AG04449 (cell line): ENCODE data around the gene AVL9.

Source experiments
- CTCF ChIA-PET: fragments of 350-600 bp; formaldehyde crosslinking; extraction: SDS; loops from one replicate; lab custom pipeline; 2021; ENCODE audit warnings: antibody characterized with exemption; lab: Yijun Ruan, JAX
- POLR2A ChIA-PET: fragments of 400-600, 350-600 bp; formaldehyde crosslinking; extraction: SDS; loops from one replicate; lab custom pipeline; 2020; ENCODE audit warnings: antibody characterized with exemption, inconsistent platforms; lab: Yijun Ruan, JAX
- DNase-seq: peaks from one replicate; pipeline ENCODE4 v3.0.0-alpha.2; 2010; ENCODE audit warnings: low read depth, low spot score
- H3K4me3 ChIP-seq: 2 replicates; pipeline ENCODE4 v1.5.1; 2011; ENCODE audit warnings: low read depth, mild to moderate bottlenecking, control low read depth, low read length
- TF ChIP-seq, protein P1 (sequence below): IDR thresholded peaks from one replicate; pipeline ENCODE4 v1.5.1; 2011; ENCODE audit warnings: mild to moderate bottlenecking, moderate library complexity, low read length, control low read depth, inconsistent platforms; ENCODE audit not compliant: insufficient read depth; ENCODE audit errors: missing control alignments

AVL9 gene

DNA sequence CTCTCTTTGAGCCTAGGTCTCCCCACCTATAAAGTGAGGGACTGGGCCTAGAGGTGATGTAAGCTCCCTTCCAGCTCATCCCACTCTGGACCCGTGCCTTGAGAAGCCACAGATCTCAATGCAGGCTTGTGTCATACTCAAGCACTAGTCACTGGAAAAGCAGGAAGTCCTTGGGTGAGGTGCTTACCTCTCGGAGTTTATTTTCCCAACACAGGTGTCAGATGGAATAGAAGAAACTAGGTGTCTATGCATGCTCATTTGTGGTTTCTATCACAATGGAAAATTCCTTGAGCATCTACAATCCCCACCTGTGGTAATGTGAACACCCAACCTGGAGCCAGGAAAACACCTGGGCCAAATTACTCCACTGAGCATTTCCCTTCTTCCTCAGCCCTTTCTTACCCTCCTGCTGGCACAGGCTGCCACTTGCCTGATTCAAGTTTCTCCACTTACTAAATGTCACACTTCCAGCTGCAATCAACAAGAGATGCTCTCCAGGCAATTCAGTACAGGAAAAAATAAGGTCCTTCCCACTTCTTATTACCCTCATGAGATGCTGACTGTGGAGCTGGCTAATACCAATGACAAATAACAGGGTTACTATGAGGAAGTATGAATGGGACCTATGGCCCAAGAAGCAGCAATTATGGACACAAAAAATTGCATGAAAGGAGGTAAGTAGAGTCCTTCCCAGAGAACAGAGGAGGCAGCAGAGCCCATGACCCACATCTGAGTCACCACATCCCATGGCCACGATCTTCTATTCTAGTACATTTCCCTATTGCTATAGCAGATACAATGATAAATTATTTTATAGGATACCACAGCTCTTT is 18.3 kb upstream of the AVL9 start:
- ChIA-PET CTCF (interaction anchor here (0.6 to 7.6 kb wide), 4 partner anchors 13 to 1343 kb away, joined by 3 to 255 read pairs (median 4); partner anchors contain the start of gene LSM5), POLR2A (no interaction called here)
- no peak overlapping the region for H3K4me3 ChIP-seq
- TF ChIP-seq, protein P1, sequence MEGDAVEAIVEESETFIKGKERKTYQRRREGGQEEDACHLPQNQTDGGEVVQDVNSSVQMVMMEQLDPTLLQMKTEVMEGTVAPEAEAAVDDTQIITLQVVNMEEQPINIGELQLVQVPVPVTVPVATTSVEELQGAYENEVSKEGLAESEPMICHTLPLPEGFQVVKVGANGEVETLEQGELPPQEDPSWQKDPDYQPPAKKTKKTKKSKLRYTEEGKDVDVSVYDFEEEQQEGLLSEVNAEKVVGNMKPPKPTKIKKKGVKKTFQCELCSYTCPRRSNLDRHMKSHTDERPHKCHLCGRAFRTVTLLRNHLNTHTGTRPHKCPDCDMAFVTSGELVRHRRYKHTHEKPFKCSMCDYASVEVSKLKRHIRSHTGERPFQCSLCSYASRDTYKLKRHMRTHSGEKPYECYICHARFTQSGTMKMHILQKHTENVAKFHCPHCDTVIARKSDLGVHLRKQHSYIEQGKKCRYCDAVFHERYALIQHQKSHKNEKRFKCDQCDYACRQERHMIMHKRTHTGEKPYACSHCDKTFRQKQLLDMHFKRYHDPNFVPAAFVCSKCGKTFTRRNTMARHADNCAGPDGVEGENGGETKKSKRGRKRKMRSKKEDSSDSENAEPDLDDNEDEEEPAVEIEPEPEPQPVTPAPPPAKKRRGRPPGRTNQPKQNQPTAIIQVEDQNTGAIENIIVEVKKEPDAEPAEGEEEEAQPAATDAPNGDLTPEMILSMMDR: no peak
- DNase-seq: no peak

DNA sequence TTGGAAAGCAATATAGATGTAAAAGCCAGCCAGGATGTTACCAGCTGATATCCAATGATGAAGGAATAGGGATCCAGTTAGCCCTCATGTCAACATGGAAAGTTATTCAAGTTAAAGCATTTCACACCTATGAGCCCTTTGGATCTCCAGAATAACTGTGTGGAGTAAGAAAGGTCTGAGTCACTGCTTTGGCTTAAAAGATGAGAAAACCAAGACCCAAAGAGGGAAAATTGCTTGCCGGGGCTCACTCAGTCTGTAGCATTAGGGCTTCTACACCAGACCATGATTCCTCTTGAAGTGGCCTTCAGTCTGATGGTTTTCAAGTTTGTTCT is 17.7 kb upstream of the AVL9 start:
- H3K4me3 ChIP-seq: no peak overlapping the region
- DNase-seq: no peak
- CTCF ChIA-PET: interaction anchor here (0.6 to 7.6 kb wide), 4 partner anchors 13 to 1343 kb away, joined by 3 to 255 read pairs (median 4); partner anchors contain the start of gene LSM5
- TF ChIP-seq, protein P1: no peak
- POLR2A ChIA-PET: no interaction called here

DNA sequence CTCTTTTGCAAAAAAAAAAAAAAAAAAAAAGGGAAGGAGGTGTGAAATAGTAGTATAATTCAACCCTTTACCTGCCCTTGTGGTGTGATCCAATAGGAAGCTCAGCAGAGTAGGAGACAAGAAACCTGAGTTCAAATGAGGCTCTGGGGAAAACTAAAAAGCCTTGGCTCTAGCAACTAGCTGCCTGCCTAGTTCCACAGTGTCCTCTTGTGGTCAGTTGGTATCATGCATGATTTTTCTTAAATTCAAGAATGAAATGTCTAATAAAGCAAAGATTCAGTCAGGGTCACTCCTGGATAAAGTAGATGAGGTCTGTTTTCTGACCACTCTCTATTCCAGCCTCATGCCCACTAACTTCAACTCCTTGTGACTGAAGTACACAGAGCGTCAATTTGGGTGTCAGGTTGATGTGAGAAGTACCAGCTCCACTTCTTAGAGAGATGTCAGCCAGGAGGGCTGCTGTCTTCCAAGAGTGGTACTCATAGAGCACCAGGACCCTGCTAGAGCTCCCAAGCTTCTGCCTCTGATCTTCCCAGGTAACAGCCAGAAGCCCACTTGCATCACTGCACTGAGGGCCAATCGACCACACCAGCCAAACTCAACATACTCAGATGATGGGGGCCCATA is 15.6 kb upstream of the AVL9 start:
- DNase-seq: no peak
- ChIA-PET POLR2A (no interaction called here), CTCF (interaction anchor here (0.6 to 7.6 kb wide), 20 partner anchors 9 to 1348 kb away, joined by 3 to 255 read pairs (median 4); partner anchors contain the start of gene LSM5)
- no peak overlapping the region for H3K4me3 ChIP-seq
- TF ChIP-seq, protein P1: peak; percentile 81

DNA sequence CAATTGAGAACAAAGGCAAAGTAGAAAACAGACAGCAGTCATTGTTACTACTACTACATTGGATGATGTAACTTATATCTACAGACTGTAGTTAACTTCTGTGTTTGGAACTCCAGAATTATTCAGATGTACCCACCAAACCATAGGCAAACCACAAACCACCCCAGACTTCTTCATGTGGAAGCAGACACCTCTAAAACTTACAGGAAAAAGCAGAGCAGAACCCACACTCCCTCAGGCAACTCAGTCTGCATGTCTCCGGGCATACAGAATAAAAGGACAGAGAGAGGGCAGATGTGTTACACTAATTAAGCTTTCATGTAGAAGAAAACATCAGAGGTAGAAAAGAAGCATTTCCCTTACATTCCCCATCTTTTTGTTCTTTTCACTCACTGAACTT is 14.1 kb upstream of the AVL9 start:
- POLR2A ChIA-PET: no interaction called here
- CTCF ChIA-PET: interaction anchor here (7.6 kb wide), 1 partner anchor 271 kb away, joined by 255 read pairs; no protein-coding TSS in a partner anchor

DNA sequence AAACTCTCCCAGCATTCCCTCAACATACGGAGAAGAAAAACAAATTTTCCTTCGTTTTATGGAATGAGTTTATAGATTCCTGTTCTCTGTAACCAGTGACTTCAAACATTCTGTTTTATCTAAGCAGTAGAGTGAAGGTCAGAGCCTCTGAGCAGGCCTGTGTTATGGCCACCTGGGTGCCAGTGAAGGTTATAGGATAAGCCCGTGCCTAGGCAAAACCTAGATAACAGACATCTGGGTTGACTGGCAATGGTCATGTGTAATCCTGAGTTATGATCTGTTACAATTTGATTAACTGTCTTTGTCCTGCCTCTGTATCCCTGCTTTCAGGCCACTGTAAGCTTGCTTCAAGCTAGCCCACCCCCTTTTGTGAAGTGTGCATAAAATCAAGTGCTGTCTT is 13.4 kb upstream of the AVL9 start:
- DNase-seq: no peak
- POLR2A ChIA-PET: no interaction called here
- H3K4me3 ChIP-seq: no peak overlapping the region
- CTCF ChIA-PET: interaction anchor here (7.6 kb wide), 1 partner anchor 272 kb away, joined by 255 read pairs; no protein-coding TSS in a partner anchor
- TF ChIP-seq, protein P1: no peak

More for the DNA sequence above, 14.1 kb upstream of the AVL9 start:
- TF ChIP-seq, protein P1: no peak
- H3K4me3 ChIP-seq: no peak overlapping the region
- no peak for DNase-seq

DNA sequence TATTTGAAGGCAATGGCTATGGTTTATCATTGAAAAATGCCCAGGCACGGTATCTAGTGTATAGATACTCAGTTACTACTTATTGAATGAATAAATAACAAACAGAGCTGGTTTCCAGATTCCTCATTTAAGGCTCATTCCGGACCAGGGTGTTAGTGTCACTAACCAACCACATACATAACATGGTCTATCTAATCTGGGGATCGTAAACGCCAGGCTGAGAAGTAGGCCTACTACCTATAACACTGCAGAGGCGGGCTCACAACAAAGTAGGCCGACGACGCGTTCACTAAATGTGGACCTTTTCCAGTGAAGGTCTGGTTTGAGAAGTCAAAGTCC is 5.5 kb upstream of the AVL9 start:
- CTCF ChIA-PET: interaction anchor here (0.6 to 3.0 kb wide), 4 partner anchors 10 to 279 kb away, joined by 4 to 33 read pairs (median 8); no protein-coding TSS in a partner anchor
- POLR2A ChIA-PET: no interaction called here
- TF ChIP-seq, protein P1: no peak
- H3K4me3 ChIP-seq: peak overlapping the region; percentile 87
- DNase-seq: no peak
